IPS-NIHi11 (cell line): ENCODE data around the gene TMEM201.
"Not testable (repeated sequence)": the region's sequence is repeated elsewhere in the genome, so short reads cannot be mapped to it uniquely, and the experiment has no call there.

Source experiments
- DNase-seq: peaks from one replicate; pipeline ENCODE4 v3.0.0; 2012; ENCODE audit warnings: mixed read lengths, low spot score

Gene TMEM201, protein sequence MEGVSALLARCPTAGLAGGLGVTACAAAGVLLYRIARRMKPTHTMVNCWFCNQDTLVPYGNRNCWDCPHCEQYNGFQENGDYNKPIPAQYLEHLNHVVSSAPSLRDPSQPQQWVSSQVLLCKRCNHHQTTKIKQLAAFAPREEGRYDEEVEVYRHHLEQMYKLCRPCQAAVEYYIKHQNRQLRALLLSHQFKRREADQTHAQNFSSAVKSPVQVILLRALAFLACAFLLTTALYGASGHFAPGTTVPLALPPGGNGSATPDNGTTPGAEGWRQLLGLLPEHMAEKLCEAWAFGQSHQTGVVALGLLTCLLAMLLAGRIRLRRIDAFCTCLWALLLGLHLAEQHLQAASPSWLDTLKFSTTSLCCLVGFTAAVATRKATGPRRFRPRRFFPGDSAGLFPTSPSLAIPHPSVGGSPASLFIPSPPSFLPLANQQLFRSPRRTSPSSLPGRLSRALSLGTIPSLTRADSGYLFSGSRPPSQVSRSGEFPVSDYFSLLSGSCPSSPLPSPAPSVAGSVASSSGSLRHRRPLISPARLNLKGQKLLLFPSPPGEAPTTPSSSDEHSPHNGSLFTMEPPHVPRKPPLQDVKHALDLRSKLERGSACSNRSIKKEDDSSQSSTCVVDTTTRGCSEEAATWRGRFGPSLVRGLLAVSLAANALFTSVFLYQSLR

DNA sequence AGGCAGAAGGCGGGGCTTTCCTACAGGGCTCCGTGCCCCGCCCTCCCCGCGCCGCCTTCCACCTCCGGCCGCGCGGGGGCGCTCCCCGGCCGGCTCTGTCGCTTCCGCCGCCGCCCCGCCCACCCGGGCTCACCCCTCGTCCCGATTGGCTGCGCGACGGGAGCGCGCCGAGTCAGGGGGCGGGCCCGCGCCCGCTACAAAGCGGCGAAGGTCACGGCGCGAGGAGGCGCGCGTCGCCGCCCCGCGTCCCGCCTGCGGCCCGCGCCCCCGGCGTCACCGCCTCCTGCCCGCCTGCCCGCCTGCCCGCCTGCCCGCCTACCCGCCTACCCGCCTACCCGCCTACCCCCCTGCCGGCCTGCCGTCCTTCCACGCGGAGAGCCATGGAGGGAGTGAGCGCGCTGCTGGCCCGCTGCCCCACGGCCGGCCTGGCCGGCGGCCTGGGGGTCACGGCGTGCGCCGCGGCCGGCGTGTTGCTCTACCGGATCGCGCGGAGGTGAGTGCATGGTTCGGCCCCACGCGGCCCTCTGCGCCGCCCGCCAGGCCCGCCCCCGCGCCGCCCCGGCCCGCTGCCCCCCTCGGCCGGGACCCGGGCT, at the start of gene TMEM201:
Gene TMEM201 (plus strand): TSS at position 361 of the 593 bp plus-strand sequence. CDS start 20 bp downstream, at position 381.
- DNase-seq: peak; percentile 97

- DNase-seq: peak; percentile 98
Measured at GRCh38 chr1:9539165-9539828, 49.4 kb upstream of the TMEM201 start, which contains the start of gene SLC25A33. TSS of gene SLC25A33 (plus strand) at chr1:9539465. CDS start at chr1:9539692, 227 bp downstream.

DNA sequence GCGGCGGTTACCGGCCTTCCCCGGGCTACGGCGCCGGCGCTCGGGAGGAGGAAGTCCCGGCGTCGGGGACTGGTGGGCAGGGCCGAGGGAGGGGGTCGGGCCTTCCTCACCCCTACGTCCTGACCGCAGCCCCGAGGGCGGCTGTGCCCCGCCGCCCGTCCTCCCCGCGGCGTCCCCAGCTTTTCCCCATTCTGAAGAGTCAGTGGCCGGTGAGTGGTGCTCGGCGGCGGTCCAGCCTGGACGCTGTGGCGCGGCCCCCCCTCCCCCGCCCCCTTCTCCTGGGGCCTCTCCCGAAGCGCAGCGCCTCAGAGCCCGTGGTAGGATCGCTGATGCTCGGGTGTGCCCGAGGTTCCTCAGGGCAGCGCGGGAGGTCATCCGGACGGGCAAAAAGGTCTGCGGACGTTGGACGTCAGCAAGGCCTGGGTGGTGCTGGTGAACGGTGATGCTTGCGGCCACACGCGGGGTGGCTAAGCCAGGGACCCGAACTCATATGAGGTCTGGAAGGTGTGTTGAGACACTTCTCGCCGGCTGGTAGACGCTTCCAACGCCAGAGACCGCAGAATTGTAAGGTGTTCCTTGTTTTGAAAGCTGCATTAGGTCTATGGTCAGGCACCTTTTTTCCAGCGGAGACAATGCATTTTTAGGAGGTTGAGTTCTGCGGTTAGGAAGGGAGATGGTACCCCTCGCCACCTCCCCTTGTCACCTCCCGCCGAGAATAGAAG, 48.7 kb upstream of the TMEM201 start:
- DNase-seq: peak; percentile 84

DNA sequence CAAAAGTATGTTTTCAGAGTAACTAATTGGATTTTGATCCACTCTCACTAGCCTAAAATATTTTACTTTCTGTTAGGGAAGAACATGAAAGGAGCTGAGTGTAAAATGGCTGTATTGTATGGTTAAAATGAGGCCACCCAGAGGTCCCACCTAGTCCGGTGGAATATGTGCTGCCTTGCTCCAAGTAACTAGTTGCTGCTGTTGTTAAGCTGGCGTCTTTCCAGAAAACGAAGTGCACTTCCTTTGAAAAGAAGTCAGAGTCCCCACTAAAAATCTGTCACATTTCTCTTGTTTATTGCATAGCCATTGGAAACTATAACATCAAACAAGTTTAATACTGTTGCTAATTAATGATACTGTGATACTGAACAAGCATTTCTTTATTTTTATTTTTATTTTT, 46.3 kb upstream of the TMEM201 start:
- no peak for DNase-seq

GRCh38 chr1:9544926-9545325, 43.8 kb upstream of the TMEM201 start:
- DNase-seq: no peak

DNA sequence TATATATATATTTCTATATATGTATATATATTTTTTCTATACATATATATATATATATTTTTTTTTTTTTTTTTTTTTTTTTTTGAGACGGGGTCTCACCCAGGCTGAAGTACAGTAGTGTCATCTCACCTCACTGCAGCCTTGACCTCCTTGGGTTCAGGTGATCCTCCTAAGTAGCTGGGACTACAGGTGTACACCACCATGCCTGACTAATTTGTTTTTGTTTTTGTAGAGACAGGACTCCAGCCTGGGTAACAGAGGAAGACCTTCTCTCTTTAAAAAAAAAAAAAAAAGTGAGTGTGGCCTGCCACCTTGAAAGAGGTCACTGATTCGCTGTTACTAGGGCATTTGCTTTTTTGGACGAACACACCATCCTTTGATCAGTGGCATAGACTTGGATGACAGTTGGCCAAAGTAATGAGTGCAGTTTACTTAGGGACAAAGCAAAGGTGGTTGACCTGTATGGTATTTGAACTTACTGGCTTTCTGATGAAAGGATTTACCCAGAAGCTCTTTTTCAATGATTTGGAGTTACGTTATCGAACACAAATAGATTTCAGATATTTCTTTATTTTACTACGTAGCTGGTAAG, 38.7 kb upstream of the TMEM201 start:
- no peak for DNase-seq

GRCh38 chr1:9551984-9552383, 36.7 kb upstream of the TMEM201 start:
- no peak for DNase-seq

GRCh38 chr1:9553736-9554144, 35.0 kb upstream of the TMEM201 start:
- no peak for DNase-seq

- DNase-seq: no peak
Measured at GRCh38 chr1:9555942-9556341, 32.8 kb upstream of the TMEM201 start.

DNA sequence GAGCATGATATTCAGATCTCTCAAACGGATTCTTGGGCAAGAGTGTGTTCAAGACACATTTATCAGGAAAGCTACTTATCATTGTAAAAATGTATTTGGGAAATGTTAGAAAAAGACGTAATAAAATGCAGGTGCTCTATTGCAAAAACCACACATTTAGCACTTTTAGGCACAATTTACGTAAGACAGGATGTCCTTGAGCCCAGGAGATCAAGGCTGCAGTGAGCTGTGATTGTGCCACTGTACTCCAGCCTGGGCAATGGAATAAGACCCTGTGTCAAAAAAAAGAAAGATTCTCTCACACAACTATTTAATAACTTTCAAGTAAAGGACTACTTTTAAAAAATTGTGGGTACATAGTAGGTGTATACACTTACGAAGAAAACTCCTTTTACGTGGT, 31.1 kb upstream of the TMEM201 start:
- no peak for DNase-seq

- no peak for DNase-seq
Measured at GRCh38 chr1:9558271-9558945, 30.3 kb upstream of the TMEM201 start.

DNA sequence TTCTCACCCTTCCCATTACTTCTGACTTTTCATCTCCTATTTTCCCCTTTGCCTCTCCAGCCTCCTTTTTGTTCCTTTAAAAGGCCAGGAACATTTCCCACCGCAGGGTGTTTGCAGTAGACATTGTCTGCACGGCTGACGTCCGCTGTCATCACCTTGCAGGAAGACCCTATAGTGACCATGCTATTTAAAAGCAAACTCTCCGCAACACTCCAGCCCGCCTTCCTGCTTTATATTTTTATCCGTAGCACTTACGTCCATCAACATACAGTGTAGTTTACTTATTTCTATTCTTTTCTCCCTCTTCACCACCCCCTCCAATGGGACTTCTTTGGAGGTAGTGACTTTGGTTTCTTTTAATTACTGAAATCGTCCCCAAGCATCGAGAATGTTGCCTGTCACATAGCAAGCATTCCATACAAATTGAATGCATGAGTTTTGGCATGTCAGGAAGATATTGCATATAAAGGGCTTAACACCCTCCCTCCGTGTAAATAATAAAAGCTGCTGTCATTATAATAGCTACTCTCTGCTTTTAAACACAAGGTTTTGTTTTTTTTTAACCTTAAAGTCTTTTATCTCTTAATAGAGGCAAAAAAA, 29.7 kb upstream of the TMEM201 start:
- no peak for DNase-seq

- DNase-seq: no peak
Measured at GRCh38 chr1:9559673-9560072, 29.0 kb upstream of the TMEM201 start.

GRCh38 chr1:9560090-9560489, 28.6 kb upstream of the TMEM201 start:
- DNase-seq: not testable (repeated sequence)

DNA sequence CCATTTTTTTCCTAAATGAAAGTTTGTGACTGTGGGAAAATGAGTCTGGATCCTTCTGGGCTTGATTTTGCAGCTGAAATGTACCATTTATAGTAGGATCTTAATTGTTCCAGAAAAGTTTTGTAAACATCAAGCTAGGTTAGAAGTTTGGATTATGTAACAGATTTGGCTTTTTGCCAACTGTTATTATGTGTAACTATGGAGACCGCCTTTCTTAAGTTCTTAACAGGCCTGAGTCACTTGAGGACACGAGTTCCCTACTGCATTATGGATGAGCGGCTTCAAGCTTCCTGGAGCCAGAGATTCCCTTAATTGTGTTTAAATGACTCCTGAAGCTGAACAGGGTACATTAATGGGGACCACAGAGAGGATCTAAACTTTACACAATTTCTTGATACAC, 27.3 kb upstream of the TMEM201 start:
- DNase-seq: peak; percentile 26

GRCh38 chr1:9569267-9569666, 19.4 kb upstream of the TMEM201 start:
- DNase-seq: no peak

DNA sequence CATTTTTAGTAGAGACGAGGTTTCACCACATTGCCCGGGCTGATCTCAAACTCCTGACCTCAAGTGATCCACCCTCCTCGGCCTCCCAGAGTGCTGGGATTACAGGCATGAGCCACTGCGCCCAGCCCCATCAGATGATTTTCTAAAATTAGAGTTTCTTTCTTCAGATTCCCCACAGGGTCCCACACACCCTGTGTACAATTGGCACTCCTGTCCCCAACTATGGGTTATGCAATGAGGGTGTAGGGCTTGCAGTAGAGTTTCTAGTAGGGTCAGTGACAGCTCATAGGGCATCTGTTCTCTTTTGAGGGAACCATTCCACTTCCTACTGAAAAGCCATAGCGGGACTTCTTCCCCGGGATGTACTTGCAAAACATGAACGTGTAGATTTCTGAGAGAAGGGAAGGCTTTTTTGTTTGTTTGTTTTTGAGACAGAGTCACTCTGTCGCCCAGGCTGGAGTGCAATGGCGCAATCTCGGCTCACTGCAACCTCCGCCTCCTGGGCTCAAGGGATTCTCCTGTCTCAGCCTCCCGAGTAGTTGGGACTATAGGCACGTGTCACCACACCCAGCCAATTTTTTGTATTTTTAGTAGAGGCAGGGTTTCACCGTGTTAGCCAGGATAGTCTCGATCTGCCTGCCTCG, 17.7 kb upstream of the TMEM201 start:
- DNase-seq: not testable (repeated sequence)

GRCh38 chr1:9573723-9574122, 15.0 kb upstream of the TMEM201 start:
- no peak for DNase-seq

- no peak for DNase-seq
Measured at GRCh38 chr1:9575486-9575885, 13.2 kb upstream of the TMEM201 start.

DNA sequence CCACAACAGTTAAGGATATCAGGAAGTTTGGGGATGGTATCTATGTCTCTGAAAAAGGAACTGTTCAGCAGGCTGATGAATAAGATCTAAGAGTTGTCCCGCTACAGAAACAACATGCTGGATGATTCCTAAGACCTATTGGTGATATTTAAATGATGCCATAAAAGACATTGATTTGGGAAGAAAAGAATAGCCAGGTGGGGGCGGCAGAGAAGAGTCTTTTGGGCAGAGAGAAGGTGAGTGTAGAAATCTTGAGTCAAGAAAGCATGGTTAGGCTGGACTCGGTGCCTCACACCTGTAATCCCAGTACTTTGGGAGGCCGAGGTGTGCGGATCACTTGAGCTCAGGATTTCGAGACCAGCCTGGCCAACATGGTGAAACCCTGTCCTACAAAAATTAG, 11.8 kb upstream of the TMEM201 start:
- no peak for DNase-seq
